B cell (primary cell): ENCODE data around the gene ATF3. TPM values are rescaled to one million over a fixed set of nuclear protein-coding genes. Genes with fewer than 3 reads are reported as not detected.

Experiments
- ATAC-seq: fragments of 200-7000 bp; cut with Tn5 transposase; one replicate; pipeline ENCODE4 v1.10.0; 2021; ENCODE audit warnings: low read depth, mild to moderate bottlenecking, moderate number of reproducible peaks, moderate library complexity
- CTCF ChIA-PET: fragments of 350-600 bp; sonication (Branson Sonifier 250); formaldehyde crosslinking; loops from one replicate; lab custom pipeline; 2021; ENCODE audit warnings: antibody characterized with exemption, inconsistent platforms; lab: Charles Lee
- POLR2A ChIA-PET: fragments of 350-600 bp; sonication (Branson Sonifier 250); formaldehyde crosslinking; loops from one replicate; lab custom pipeline; 2021; ENCODE audit warnings: antibody characterized with exemption; lab: Charles Lee
- DNase-seq: peaks from one replicate; pipeline ENCODE4 v3.0.0; 2013
- H2AFZ ChIP-seq: 2 replicates; pipeline ENCODE4 v1.6.1; 2012; ENCODE audit warnings: mild to moderate bottlenecking, low read depth, low read length; ENCODE audit not compliant: insufficient read depth, poor library complexity, severe bottlenecking
- H3K27ac ChIP-seq, 2 donors: 1 replicate in 1 of 2; 2 replicates in 1 of 2; pipeline ENCODE4 v1.5.1; 2012 to 2013; ENCODE audit warnings: low read length in 2 of 2, mild to moderate bottlenecking in 2 of 2, moderate library complexity in 1 of 2
- H3K27me3 ChIP-seq, 4 experiments: fragments of 200-600 bp in 1 of 4; sonication (generic) in 1 of 4; replicated peaks in 1 of 4; 1 replicate in 2 of 4; 2 replicates in 2 of 4; pipeline versions ENCODE4 v1.6.1 to v1.7.0; 2013 to 2016; ENCODE audit warnings: low read length in 3 of 4, mild to moderate bottlenecking in 2 of 4, mixed read lengths in 1 of 4, moderate library complexity in 1 of 4; ENCODE audit not compliant: insufficient read depth in 4 of 4, control insufficient read depth in 3 of 4; ENCODE audit errors: control extremely low read depth in 1 of 4
- H3K36me3 ChIP-seq, 2 experiments: replicated peaks in 1 of 2; 1 replicate in 1 of 2; 2 replicates in 1 of 2; pipeline versions ENCODE4 v1.6.1 to v1.7.1; 2013; ENCODE audit warnings: low read length in 1 of 2; ENCODE audit not compliant: insufficient read depth in 2 of 2, control insufficient read depth in 1 of 2; ENCODE audit errors: control extremely low read depth in 1 of 2, extremely low read depth in 1 of 2
- H3K4me1 ChIP-seq, 2 donors: fragments of 200-600 bp in 1 of 2; sonication (generic) in 1 of 2; 1 replicate in 1 of 2; 2 replicates in 1 of 2; pipeline versions ENCODE4 v1.5.1 to v1.6.1; 2013 to 2017; ENCODE audit warnings: low read length in 2 of 2; ENCODE audit not compliant: control insufficient read depth in 2 of 2, insufficient read depth in 2 of 2
- H3K4me2 ChIP-seq: replicated peaks from 2 replicates; pipeline ENCODE3; 2012; ENCODE audit warnings: mild to moderate bottlenecking, low read depth, low read length; ENCODE audit not compliant: poor library complexity, severe bottlenecking
- H3K4me3 ChIP-seq, 5 experiments: fragments of 200-600 bp in 1 of 5; sonication (generic) in 1 of 5; 1 replicate in 3 of 5; 2 replicates in 2 of 5; pipeline versions ENCODE4 v1.5.1 to v1.7.0; 2011 to 2016; ENCODE audit warnings: low read length in 4 of 5, mild to moderate bottlenecking in 4 of 5, low read depth in 2 of 5, control low read depth in 1 of 5, moderate library complexity in 1 of 5; ENCODE audit not compliant: insufficient read depth in 1 of 5; ENCODE audit errors: control extremely low read depth in 1 of 5, extremely low read depth in 1 of 5
- H3K79me2 ChIP-seq: fragments of 200-600 bp; sonication (generic); one replicate; pipeline ENCODE4 v1.6.0; 2016; ENCODE audit warnings: low read length; ENCODE audit not compliant: control insufficient read depth, insufficient read depth
- H3K9ac ChIP-seq: fragments of 200-600 bp; sonication (generic); 2 replicates; pipeline ENCODE4 v1.6.1; 2017; ENCODE audit warnings: mild to moderate bottlenecking, low read length, moderate library complexity
- H3K9me3 ChIP-seq, 3 donors: one replicate each; pipeline versions ENCODE4 v1.6.1 to v1.7.1; 2013; ENCODE audit warnings: low read length in 2 of 3; ENCODE audit not compliant: control insufficient read depth in 2 of 3, insufficient read depth in 1 of 3; ENCODE audit errors: control extremely low read depth in 1 of 3
- H4K20me1 ChIP-seq: 2 replicates; pipeline ENCODE4 v1.6.0; 2012; ENCODE audit warnings: mild to moderate bottlenecking, low read length; ENCODE audit not compliant: insufficient read depth, control insufficient read depth, poor library complexity, severe bottlenecking
- H3K27ac Mint-ChIP-seq: one replicate; pipeline ENCODE4 v1.8.0; 2021; ENCODE audit warnings: mixed read lengths
- H3K27me3 Mint-ChIP-seq: one replicate; pipeline ENCODE4 v1.8.0; 2021; ENCODE audit warnings: mixed read lengths
- H3K4me1 Mint-ChIP-seq: one replicate; pipeline ENCODE4 v1.8.0; 2021; ENCODE audit warnings: mixed read lengths
- H3K4me3 Mint-ChIP-seq: one replicate; pipeline ENCODE4 v1.8.0; 2021; ENCODE audit warnings: mixed read lengths
- H3K9me3 Mint-ChIP-seq: one replicate; pipeline ENCODE4 v1.8.0; 2022; ENCODE audit warnings: mixed read lengths; ENCODE audit not compliant: insufficient read depth
- EZH2 ChIP-seq: IDR thresholded peaks from 2 replicates; pipeline ENCODE4 v1.6.1; 2012; ENCODE audit warnings: borderline replicate concordance, low read depth, mild to moderate bottlenecking, moderate library complexity, low read length; ENCODE audit not compliant: insufficient read depth, poor library complexity, severe bottlenecking
- WGBS: methylation state at CpG from one replicate; pipeline ENCODE4 v1.1.5; 2013; ENCODE audit warnings: missing lambda C conversion rate; ENCODE audit not compliant: insufficient coverage; 5-methylcytosine and 5-hydroxymethylcytosine counted together
- intact Hi-C: fragments of 100-400 bp; cut with micrococcal nuclease; formaldehyde crosslinking; loops from one replicate; pipeline ENCODE4 v1.10.0; 2022
- polyA plus RNA-seq: library from polyadenylated mRNA; depleted of rRNA; stranded (reverse); fragments of >200 nt; gene quantifications from 2 replicates; pipeline ENCODE4 v1.2.3, GENCODE V29; 2012
- total RNA-seq, 2 donors: library from RNA; stranded (reverse); fragments of 120-200 nt in 1 of 2; gene quantifications; 1 replicate in 1 of 2; 2 replicates in 1 of 2; pipeline versions ENCODE4 v1.2.3 to v1.2.4, GENCODE V29; 2013 to 2022
- TF ChIP-seq, protein P1 (sequence below): fragments of 200-600 bp; IDR thresholded peaks from one replicate; pipeline ENCODE4 v1.8.0; 2022; ENCODE audit warnings: antibody characterized with exemption, mild to moderate bottlenecking

Gene ATF3
- total and polyA plus RNA-seq, 2 donors (not counting 1 experiment from before 2014, with no cell fraction given), result 4.5 to 42.3 TPM

DNA sequence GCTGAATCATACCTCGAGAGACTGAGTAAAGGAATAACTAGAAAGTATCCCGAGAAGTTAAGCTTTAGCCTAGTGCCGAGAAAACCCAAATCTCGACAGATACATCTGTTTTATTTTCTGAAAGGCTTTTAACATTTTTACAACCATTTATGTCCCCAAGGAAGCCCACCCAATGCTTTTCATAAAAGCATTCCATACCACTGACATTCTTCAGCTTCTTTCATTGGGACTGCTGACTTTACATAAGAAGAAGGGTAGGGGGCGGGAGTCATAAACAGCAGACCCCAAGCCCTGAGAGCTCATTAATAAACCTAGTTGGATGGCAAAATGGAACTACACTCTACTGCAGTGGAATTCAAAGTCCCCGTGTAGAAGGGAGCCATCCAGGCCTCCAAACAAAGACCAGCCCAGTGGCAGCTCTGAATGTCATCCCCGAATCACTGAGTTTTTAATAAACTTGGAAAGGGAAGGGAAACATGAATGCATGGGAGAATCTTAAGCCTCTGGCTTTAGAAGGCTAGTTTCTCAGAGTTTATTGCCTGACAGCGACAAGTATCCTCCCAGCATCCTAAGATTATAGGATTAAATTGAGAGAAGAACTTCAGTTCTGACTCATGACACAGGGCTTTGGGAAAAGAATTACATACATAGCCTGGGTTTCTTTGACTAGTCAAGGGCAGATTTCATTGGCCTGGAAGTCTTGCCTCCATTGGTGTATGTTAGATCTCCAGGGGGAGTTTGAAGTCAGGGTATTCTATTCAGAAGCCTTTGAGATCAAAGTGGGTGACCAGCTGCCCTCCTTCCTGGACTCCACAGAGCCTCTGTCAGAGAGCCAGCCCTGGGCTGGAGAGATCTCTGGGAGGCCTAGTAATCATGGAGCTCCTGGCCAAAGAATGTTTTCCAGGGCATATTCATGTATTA, 3.7 kb downstream of the ATF3 start:
- Histone ChIP-seq H3K9ac (no peak overlapping the region), H3K9me3 (peaks cover 0 to 11% (median 0%) of the 10 kb centered on the region in 3 donors), H3K4me1 (peaks cover 14 to 28% of the 10 kb centered on the region in 2 donors), H3K36me3 (no peaks in the 10 kb centered on the region), H3K4me3 (no peak overlapping the region), H3K4me2 (no peak overlapping the region), H3K79me2 (no peaks in the 10 kb centered on the region), H3K27me3 (peaks cover 0 to 29% (median 13%) of the 10 kb centered on the region in 4 experiments), H3K27ac (no peak overlapping the region), H4K20me1 (no peaks in the 10 kb centered on the region), H2AFZ (no peak overlapping the region)
- ATAC-seq (no peak), DNase-seq (no peak)
- ChIA-PET CTCF (no interaction called here), POLR2A (no interaction called here)
- TF ChIP-seq, protein P1, sequence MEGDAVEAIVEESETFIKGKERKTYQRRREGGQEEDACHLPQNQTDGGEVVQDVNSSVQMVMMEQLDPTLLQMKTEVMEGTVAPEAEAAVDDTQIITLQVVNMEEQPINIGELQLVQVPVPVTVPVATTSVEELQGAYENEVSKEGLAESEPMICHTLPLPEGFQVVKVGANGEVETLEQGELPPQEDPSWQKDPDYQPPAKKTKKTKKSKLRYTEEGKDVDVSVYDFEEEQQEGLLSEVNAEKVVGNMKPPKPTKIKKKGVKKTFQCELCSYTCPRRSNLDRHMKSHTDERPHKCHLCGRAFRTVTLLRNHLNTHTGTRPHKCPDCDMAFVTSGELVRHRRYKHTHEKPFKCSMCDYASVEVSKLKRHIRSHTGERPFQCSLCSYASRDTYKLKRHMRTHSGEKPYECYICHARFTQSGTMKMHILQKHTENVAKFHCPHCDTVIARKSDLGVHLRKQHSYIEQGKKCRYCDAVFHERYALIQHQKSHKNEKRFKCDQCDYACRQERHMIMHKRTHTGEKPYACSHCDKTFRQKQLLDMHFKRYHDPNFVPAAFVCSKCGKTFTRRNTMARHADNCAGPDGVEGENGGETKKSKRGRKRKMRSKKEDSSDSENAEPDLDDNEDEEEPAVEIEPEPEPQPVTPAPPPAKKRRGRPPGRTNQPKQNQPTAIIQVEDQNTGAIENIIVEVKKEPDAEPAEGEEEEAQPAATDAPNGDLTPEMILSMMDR, result no peak
- no peak for TF ChIP-seq EZH2
- no peaks in the 10 kb centered on the region for H3K9me3 Mint-ChIP-seq
- peaks cover 16% of the 10 kb centered on the region for H3K27me3 Mint-ChIP-seq
- no peak overlapping the region for H3K27ac Mint-ChIP-seq
- WGBS, result 95% methylated on average over 3 of the region's 8 CpGs
- peaks cover 20% of the 10 kb centered on the region for H3K4me1 Mint-ChIP-seq
- intact Hi-C loops, result no loop called here
- H3K4me3 Mint-ChIP-seq, result no peak overlapping the region
